Parathyroid adenoma (tissue), 2 donors: ENCODE data around the gene SHISA5.

Source experiments
- H2AFZ ChIP-seq: fragments of 300-600 bp; sonication (generic); one replicate; pipeline ENCODE4 v1.7.0; 2017; ENCODE audit warnings: antibody characterized with exemption, mild to moderate bottlenecking
- H3K27ac ChIP-seq: fragments of 300-600 bp; sonication (generic); one replicate; pipeline ENCODE4 v1.7.0; 2017
- H3K27me3 ChIP-seq: fragments of 300-600 bp; sonication (generic); one replicate; pipeline ENCODE4 v1.7.0; 2017; ENCODE audit warnings: low read length; ENCODE audit not compliant: control insufficient read depth, insufficient read depth
- H3K36me3 ChIP-seq: fragments of 300-600 bp; sonication (generic); one replicate; pipeline ENCODE4 v1.7.0; 2017; ENCODE audit warnings: low read length; ENCODE audit not compliant: control insufficient read depth, insufficient read depth
- H3K4me1 ChIP-seq: fragments of 300-600 bp; sonication (generic); one replicate; pipeline ENCODE4 v1.7.0; 2017; ENCODE audit warnings: control low read depth
- H3K4me2 ChIP-seq: fragments of 300-600 bp; sonication (generic); one replicate; pipeline ENCODE4 v1.7.0; 2017; ENCODE audit warnings: low read length
- H3K4me3 ChIP-seq: fragments of 300-600 bp; sonication (generic); one replicate; pipeline ENCODE4 v1.7.0; 2017; ENCODE audit warnings: low read depth, low read length
- H3K79me2 ChIP-seq: fragments of 300-600 bp; sonication (generic); one replicate; pipeline ENCODE4 v1.7.0; 2017; ENCODE audit warnings: control low read depth
- H3K9ac ChIP-seq: fragments of 300-600 bp; sonication (generic); one replicate; pipeline ENCODE4 v1.7.0; 2017; ENCODE audit warnings: mild to moderate bottlenecking
- H3K9me3 ChIP-seq: fragments of 300-600 bp; sonication (generic); one replicate; pipeline ENCODE4 v1.7.0; 2017; ENCODE audit warnings: low read length; ENCODE audit not compliant: control insufficient read depth
- CTCF ChIP-seq: fragments of 300-600 bp; sonication (generic); IDR thresholded peaks from one replicate; pipeline ENCODE4 v1.7.0; 2017; ENCODE audit warnings: antibody characterized with exemption, mild to moderate bottlenecking
- donor health status: primary hyperparathyroidism.

The SHISA5 gene

GRCh38 chr3:48434591-48435222, 69.3 kb downstream of the SHISA5 start:
- Histone ChIP-seq H3K27me3 (no peaks in the 10 kb centered on the region), H3K4me1 (peaks cover 21% of the 10 kb centered on the region), H3K79me2 (peaks cover 14% of the 10 kb centered on the region), H3K9ac (no peak overlapping the region), H2AFZ (no peak overlapping the region), H3K4me2 (no peak overlapping the region), H3K27ac (no peak overlapping the region), H3K4me3 (no peak overlapping the region), H3K9me3 (no peaks in the 10 kb centered on the region), H3K36me3 (no peaks in the 10 kb centered on the region)
- TF ChIP-seq CTCF, result no peak

- H3K9ac ChIP-seq, result no peak overlapping the region
- peaks cover 14% of the 10 kb centered on the region for H3K4me1 ChIP-seq
Measured at GRCh38 chr3:48433472-48434118, 70.4 kb downstream of the SHISA5 start.

GRCh38 chr3:48432411-48433371, 71.3 kb downstream of the SHISA5 start:
- no peak overlapping the region for H3K27ac ChIP-seq

More at GRCh38 chr3:48433472-48434118, 70.4 kb downstream of the SHISA5 start:
- Histone ChIP-seq H3K27me3 (no peaks in the 10 kb centered on the region), H3K27ac (no peak overlapping the region), H3K36me3 (no peaks in the 10 kb centered on the region), H3K79me2 (peaks cover 11% of the 10 kb centered on the region), H3K9me3 (no peaks in the 10 kb centered on the region), H2AFZ (no peak overlapping the region), H3K4me3 (no peak overlapping the region), H3K4me2 (no peak overlapping the region)
- no peak for TF ChIP-seq CTCF

More at GRCh38 chr3:48432411-48433371, 71.3 kb downstream of the SHISA5 start:
- Histone ChIP-seq H3K4me3 (no peak overlapping the region), H3K79me2 (peaks cover 11% of the 10 kb centered on the region), H3K27me3 (no peaks in the 10 kb centered on the region), H3K4me1 (peaks cover 21% of the 10 kb centered on the region), H3K4me2 (no peak overlapping the region), H3K9me3 (no peaks in the 10 kb centered on the region), H2AFZ (no peak overlapping the region), H3K9ac (no peak overlapping the region), H3K36me3 (no peaks in the 10 kb centered on the region)
- TF ChIP-seq CTCF, result no peak
